Endothelial cell of umbilical vein (primary cell): ENCODE measurements around the gene ELOVL6. TPM values are rescaled to one million over a fixed set of nuclear protein-coding genes. Genes with fewer than 3 reads are reported as not detected.

ENCODE experiments used
- BruUV-seq: library from RNA; stranded (reverse); fragments of 400-500 nt; replicated peaks from 2 replicates; lab custom pipeline; 2021; lab: Mats Ljungman, UMichigan
- CTCF ChIA-PET: fragments of 300-600, 350-600 bp; sonication (Branson Sonifier 250); formaldehyde crosslinking; loops from one replicate; lab custom pipeline; 2021; ENCODE audit warnings: antibody characterized with exemption, inconsistent platforms; lab: Charles Lee
- POLR2A ChIA-PET: fragments of 300-600, 350-600 bp; sonication (Branson Sonifier 250); formaldehyde crosslinking; loops from one replicate; lab custom pipeline; 2021; ENCODE audit warnings: antibody characterized with exemption, inconsistent platforms; lab: Charles Lee
- DNase-seq: peaks from one replicate; pipeline ENCODE4 v3.0.0-alpha.2; 2011; ENCODE audit warnings: low read depth, low spot score
- FAIRE-seq: peaks from 2 replicates; lab custom pipeline; 2011; peaks lifted over from hg19 to GRCh38; lab: Jason Lieb, UNC
- H2AFZ ChIP-seq: 2 replicates; pipeline ENCODE4 v1.6.0; 2012; ENCODE audit warnings: low read depth, low read length, control low read depth, inconsistent platforms
- H3K27ac ChIP-seq: 2 replicates; pipeline ENCODE4 v1.5.1; 2011; ENCODE audit warnings: low read depth, mild to moderate bottlenecking, control low read depth, low read length, moderate library complexity; ENCODE audit not compliant: insufficient read depth
- H3K27me3 ChIP-seq, 2 experiments: 2 replicates each; pipeline versions ENCODE4 v1.6.0 to v1.6.1; 2011; ENCODE audit warnings: low read length in 2 of 2, mixed read lengths in 1 of 2; ENCODE audit not compliant: control insufficient read depth in 2 of 2, insufficient read depth in 2 of 2
- H3K36me3 ChIP-seq, 2 experiments: 2 replicates in 1 of 2; 3 replicates in 1 of 2; pipeline ENCODE4 v1.5.1; 2011; ENCODE audit warnings: low read length in 2 of 2, mild to moderate bottlenecking in 1 of 2, moderate library complexity in 1 of 2; ENCODE audit not compliant: control insufficient read depth in 2 of 2, insufficient read depth in 2 of 2; ENCODE audit errors: extremely low read depth in 1 of 2
- H3K4me1 ChIP-seq: 3 replicates; pipeline ENCODE4 v1.5.1; 2011; ENCODE audit warnings: mild to moderate bottlenecking, low read length; ENCODE audit not compliant: control insufficient read depth, insufficient read depth; ENCODE audit errors: extremely low read depth
- H3K4me2 ChIP-seq: 2 replicates; pipeline ENCODE4 v1.6.1; 2011; ENCODE audit warnings: low read length, control low read depth, mixed read lengths; ENCODE audit not compliant: insufficient read depth
- H3K4me3 ChIP-seq, 3 experiments: fragments of 200-600 bp in 1 of 3; sonication (generic), shearing (Covaris generic) in 1 of 3; replicated peaks in 1 of 3; 2 replicates each; pipeline ENCODE4 v1.5.1; 2011 to 2016; ENCODE audit warnings: control low read depth in 3 of 3, low read length in 3 of 3, mild to moderate bottlenecking in 2 of 3, inconsistent platforms in 1 of 3, low read depth in 1 of 3, moderate library complexity in 1 of 3; ENCODE audit not compliant: insufficient read depth in 1 of 3
- H3K79me2 ChIP-seq: 2 replicates; pipeline ENCODE4 v1.6.0; 2012; ENCODE audit warnings: low read length, inconsistent platforms; ENCODE audit not compliant: control insufficient read depth, insufficient read depth
- H3K9ac ChIP-seq: replicated peaks from 2 replicates; pipeline ENCODE3; 2011; ENCODE audit warnings: low read length, control low read depth; ENCODE audit not compliant: insufficient read depth; ENCODE audit errors: extremely low read depth
- H3K9me1 ChIP-seq: replicated peaks from 3 replicates; pipeline ENCODE4 v1.6.0; 2011; ENCODE audit warnings: mild to moderate bottlenecking, low read length; ENCODE audit not compliant: control insufficient read depth, insufficient read depth; ENCODE audit errors: extremely low read depth
- H3K9me3 ChIP-seq: replicated peaks from 2 replicates; pipeline ENCODE4 v1.5.1; 2012; ENCODE audit warnings: low read length, inconsistent platforms; ENCODE audit not compliant: control insufficient read depth, insufficient read depth
- H4K20me1 ChIP-seq: replicated peaks from 2 replicates; pipeline ENCODE3; 2011; ENCODE audit warnings: mild to moderate bottlenecking, low read length; ENCODE audit not compliant: control insufficient read depth, insufficient read depth; ENCODE audit errors: extremely low read depth
- CTCF ChIP-seq, 2 donors: IDR thresholded peaks; 1 replicate in 1 of 2; 2 replicates in 1 of 2; pipeline ENCODE4 v1.5.1; 2011; ENCODE audit warnings: low read length in 2 of 2, mild to moderate bottlenecking in 2 of 2, moderate library complexity in 2 of 2, control low read depth in 1 of 2, inconsistent platforms in 1 of 2, low read depth in 1 of 2; ENCODE audit not compliant: insufficient read depth in 1 of 2; ENCODE audit errors: extremely low read depth in 1 of 2
- EZH2 ChIP-seq: IDR thresholded peaks from 2 replicates; pipeline ENCODE4 v1.6.1; 2012; ENCODE audit warnings: borderline replicate concordance, low read depth, mild to moderate bottlenecking, moderate library complexity, low read length, inconsistent platforms; ENCODE audit not compliant: severe bottlenecking
- FOS ChIP-seq: IDR thresholded peaks from 2 replicates; pipeline ENCODE4 v1.6.1; 2011; ENCODE audit warnings: mild to moderate bottlenecking, low read length, moderate library complexity, borderline replicate concordance; ENCODE audit not compliant: insufficient read depth
- GATA2 ChIP-seq: IDR thresholded peaks from 2 replicates; pipeline ENCODE4 v1.7.0; 2011; ENCODE audit warnings: low read depth, mild to moderate bottlenecking, moderate library complexity, mixed read lengths, low read length; ENCODE audit not compliant: insufficient read length, insufficient read depth
- JUN ChIP-seq: IDR thresholded peaks from 2 replicates; pipeline ENCODE4 v1.6.1; 2011; ENCODE audit warnings: borderline replicate concordance, low read depth; ENCODE audit not compliant: insufficient read length, insufficient read depth
- MAX ChIP-seq: IDR thresholded peaks from 2 replicates; pipeline ENCODE4 v1.6.1; 2011; ENCODE audit not compliant: insufficient read depth, insufficient read length
- MYC ChIP-seq: IDR thresholded peaks from one replicate; pipeline ENCODE4 v1.6.1; 2011; ENCODE audit warnings: mild to moderate bottlenecking, low read depth, low read length
- POLR2A ChIP-seq: IDR thresholded peaks from 2 replicates; pipeline ENCODE4 v1.6.1; 2012; ENCODE audit warnings: low read depth, mild to moderate bottlenecking, control low read depth, low read length
- POLR2AphosphoS5 ChIP-seq: IDR thresholded peaks from 2 replicates; pipeline ENCODE4 v1.6.1; 2012; ENCODE audit warnings: low read depth, mild to moderate bottlenecking, control low read depth, low read length, moderate library complexity; ENCODE audit not compliant: insufficient read depth
- dilution Hi-C: fragments of 300-500 bp; cut with MboI; formaldehyde crosslinking; loops from one replicate; pipeline ENCODE4 v1.15.0; 2019; ENCODE audit warnings: low sequenced_read_pairs; ENCODE audit not compliant: extremely low pct_ligation_motif_present
- intact Hi-C: fragments of 100-400 bp; cut with micrococcal nuclease; formaldehyde crosslinking; loops from one replicate; pipeline ENCODE4 v1.10.0; 2022
- polyA plus RNA-seq, 4 experiments: library from polyadenylated mRNA; depleted of rRNA in 3 of 4; stranded (reverse) in 3 of 4; unstranded in 1 of 4; fragments of >200 nt; gene quantifications; 2 replicates each; pipeline versions ENCODE4 v1.2.1 to v1.2.3, GENCODE V29; 2011 to 2012; ENCODE audit warnings: missing spikeins in 1 of 4
- total RNA-seq: library from RNA; stranded (reverse); gene quantifications from 2 replicates; pipeline ENCODE4 v1.2.3, GENCODE V29; 2021

The ELOVL6 gene
- total and polyA plus RNA-seq, 2 donors (not counting 3 experiments of a cell fraction or from before 2014, with no cell fraction given): 6.4 to 26.1 TPM

GRCh38 chr4:110020139-110020538 lies 178.3 kb downstream of the ELOVL6 start:
- no peak for TF ChIP-seq MYC
- TF ChIP-seq GATA2: no peak
- TF ChIP-seq EZH2: no peak
- TF ChIP-seq FOS: no peak
- TF ChIP-seq JUN: no peak
- no peak for TF ChIP-seq MAX
- TF ChIP-seq CTCF (IDR thresholded peaks at IDR 0.05; ENCODE audit: extremely low read depth in 1 of 2, insufficient read depth in 1 of 2, low read depth in 1 of 2, low read length in 2 of 2): no peak
- TF ChIP-seq POLR2AphosphoS5: no peak
- TF ChIP-seq POLR2A: no peak
- DNase-seq (no peak), FAIRE-seq (no peak)
- dilution Hi-C loops (no loop called here), intact Hi-C loops (no loop called here)
- Histone ChIP-seq H3K27ac (no peak overlapping the region), H3K79me2 (no peaks in the 10 kb centered on the region), H3K4me1 (no peaks in the 10 kb centered on the region), H3K36me3 (no peaks in the 10 kb centered on the region), H3K4me3 (no peak overlapping the region), H2AFZ (no peak overlapping the region), H3K4me2 (no peak overlapping the region), H3K9me1 (no peaks in the 10 kb centered on the region), H3K9ac (no peak overlapping the region), H4K20me1 (no peaks in the 10 kb centered on the region), H3K9me3 (no peaks in the 10 kb centered on the region), H3K27me3 (peaks cover 10 to 14% of the 10 kb centered on the region in 2 experiments)
- no TSS peak for BruUV-seq
- ChIA-PET POLR2A (no interaction called here), CTCF (interaction anchor here (0.9 to 1.5 kb wide), 2 partner anchors 11 to 489 kb away, joined by 5 to 7 read pairs; no protein-coding TSS in a partner anchor)
